ENCODE results near the gene KIRREL3. TPM values are rescaled to one million over a fixed set of nuclear protein-coding genes. Genes with fewer than 3 reads are reported as not detected.

KIRREL3 gene
- total and polyA plus RNA-seq, 2 donors (not counting 3 experiments of a cell fraction or from before 2014, with no cell fraction given) = not detected

DNA sequence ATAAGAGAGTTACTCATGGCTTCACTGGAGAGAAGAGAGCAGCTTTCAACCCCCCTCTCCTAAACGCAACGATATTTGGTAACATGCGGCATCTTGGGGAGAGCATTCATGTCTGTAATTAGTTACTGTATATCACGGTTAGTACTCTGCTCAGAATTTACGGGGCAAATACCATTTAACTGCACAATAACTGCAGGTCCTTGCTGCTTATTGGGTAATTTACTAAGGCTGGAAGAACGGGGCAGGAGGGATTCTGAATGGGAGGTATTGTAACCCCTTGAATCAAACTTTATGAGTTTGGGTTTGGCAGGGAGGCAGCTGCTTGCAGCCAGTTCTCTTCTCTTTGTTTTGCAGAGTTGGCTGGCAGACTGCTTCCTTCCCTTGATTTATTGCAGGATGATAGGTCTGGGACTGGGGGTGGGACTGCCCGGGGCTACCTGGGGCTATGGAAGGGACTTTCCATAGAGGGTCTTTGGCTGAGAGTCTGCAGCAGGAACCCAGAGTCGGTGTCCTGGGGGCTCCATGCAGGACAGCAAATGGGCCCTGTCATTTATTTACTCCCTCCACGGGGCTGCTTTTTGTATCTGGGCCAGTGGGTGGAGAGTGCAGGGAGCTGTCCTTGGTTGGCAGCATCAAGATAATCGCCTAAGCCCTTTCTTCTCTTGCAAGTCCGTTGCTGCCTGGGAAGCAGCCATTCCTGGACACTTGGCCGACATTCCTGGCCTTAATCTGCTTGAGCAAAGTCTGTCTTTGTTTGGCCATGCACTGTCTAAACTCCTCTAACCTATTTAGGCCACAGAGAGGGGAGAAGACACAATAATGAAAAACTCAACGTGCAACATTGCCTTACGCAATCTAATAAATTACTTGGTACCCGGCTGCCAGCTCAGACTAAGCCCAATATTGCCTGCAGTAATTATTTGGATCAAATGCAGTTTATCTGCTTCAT is 456.2 kb downstream of the KIRREL3 start:
- Histone ChIP-seq H3K9me1 (replicated peaks; ENCODE audit: control insufficient read depth, extremely low read depth, insufficient read depth, low read length) (no peaks in the 10 kb centered on the region), H4K20me1 (replicated peaks; ENCODE audit: control insufficient read depth, extremely low read depth, insufficient read depth, low read length) (no peaks in the 10 kb centered on the region), H3K4me3 (replicated peaks in 1 of 3; ENCODE audit: insufficient read depth in 1 of 3, low read depth in 1 of 3, low read length in 3 of 3) (no peak overlapping the region), H3K9ac (replicated peaks; ENCODE audit: extremely low read depth, insufficient read depth, low read length) (no peak overlapping the region), H3K79me2 (ENCODE audit: control insufficient read depth, insufficient read depth, low read length) (no peaks in the 10 kb centered on the region), H3K4me1 (ENCODE audit: control insufficient read depth, extremely low read depth, insufficient read depth, low read length) (no peaks in the 10 kb centered on the region), H3K27ac (ENCODE audit: insufficient read depth, low read depth, low read length) (no peak overlapping the region), H2AFZ (ENCODE audit: low read depth, low read length) (no peak overlapping the region), H3K36me3 (ENCODE audit: control insufficient read depth in 2 of 2, extremely low read depth in 1 of 2, insufficient read depth in 2 of 2, low read length in 2 of 2) (no peaks in the 10 kb centered on the region), H3K9me3 (replicated peaks; ENCODE audit: control insufficient read depth, insufficient read depth, low read length) (no peaks in the 10 kb centered on the region), H3K4me2 (ENCODE audit: insufficient read depth, low read length) (no peak overlapping the region), H3K27me3 (ENCODE audit: control insufficient read depth in 2 of 2, insufficient read depth in 2 of 2, low read length in 2 of 2) (peaks cover 0 to 5% of the 10 kb centered on the region in 2 experiments)
- no TSS peak for BruUV-seq (replicated peaks)
- intact Hi-C loops (cut with micrococcal nuclease) (no loop called here), dilution Hi-C loops (cut with MboI; ENCODE audit: extremely low pct_ligation_motif_present, low sequenced_read_pairs) (no loop called here)
- no peak for TF ChIP-seq FOS (IDR thresholded peaks at IDR 0.05; ENCODE audit: borderline replicate concordance, insufficient read depth, low read length)
- no peak for TF ChIP-seq EZH2 (IDR thresholded peaks at IDR 0.05; ENCODE audit: borderline replicate concordance, low read depth, low read length, severe bottlenecking)
- TF ChIP-seq, protein P1, sequence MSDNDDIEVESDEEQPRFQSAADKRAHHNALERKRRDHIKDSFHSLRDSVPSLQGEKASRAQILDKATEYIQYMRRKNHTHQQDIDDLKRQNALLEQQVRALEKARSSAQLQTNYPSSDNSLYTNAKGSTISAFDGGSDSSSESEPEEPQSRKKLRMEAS (IDR thresholded peaks at IDR 0.05; ENCODE audit: insufficient read depth, insufficient read length) = no peak
- no peak for TF ChIP-seq POLR2A (IDR thresholded peaks at IDR 0.05; ENCODE audit: low read depth, low read length)
- TF ChIP-seq JUN (IDR thresholded peaks at IDR 0.05; ENCODE audit: borderline replicate concordance, insufficient read depth, insufficient read length, low read depth) = no peak
- TF ChIP-seq MYC (IDR thresholded peaks at IDR 0.05; ENCODE audit: low read depth, low read length) = no peak
- TF ChIP-seq, protein P2, sequence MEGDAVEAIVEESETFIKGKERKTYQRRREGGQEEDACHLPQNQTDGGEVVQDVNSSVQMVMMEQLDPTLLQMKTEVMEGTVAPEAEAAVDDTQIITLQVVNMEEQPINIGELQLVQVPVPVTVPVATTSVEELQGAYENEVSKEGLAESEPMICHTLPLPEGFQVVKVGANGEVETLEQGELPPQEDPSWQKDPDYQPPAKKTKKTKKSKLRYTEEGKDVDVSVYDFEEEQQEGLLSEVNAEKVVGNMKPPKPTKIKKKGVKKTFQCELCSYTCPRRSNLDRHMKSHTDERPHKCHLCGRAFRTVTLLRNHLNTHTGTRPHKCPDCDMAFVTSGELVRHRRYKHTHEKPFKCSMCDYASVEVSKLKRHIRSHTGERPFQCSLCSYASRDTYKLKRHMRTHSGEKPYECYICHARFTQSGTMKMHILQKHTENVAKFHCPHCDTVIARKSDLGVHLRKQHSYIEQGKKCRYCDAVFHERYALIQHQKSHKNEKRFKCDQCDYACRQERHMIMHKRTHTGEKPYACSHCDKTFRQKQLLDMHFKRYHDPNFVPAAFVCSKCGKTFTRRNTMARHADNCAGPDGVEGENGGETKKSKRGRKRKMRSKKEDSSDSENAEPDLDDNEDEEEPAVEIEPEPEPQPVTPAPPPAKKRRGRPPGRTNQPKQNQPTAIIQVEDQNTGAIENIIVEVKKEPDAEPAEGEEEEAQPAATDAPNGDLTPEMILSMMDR (IDR thresholded peaks at IDR 0.05; ENCODE audit: extremely low read depth in 1 of 2, insufficient read depth in 1 of 2, low read depth in 1 of 2, low read length in 2 of 2) = no peak
- no peak for TF ChIP-seq GATA2 (IDR thresholded peaks at IDR 0.05; ENCODE audit: insufficient read depth, insufficient read length, low read depth, low read length)
- TF ChIP-seq POLR2AphosphoS5 (IDR thresholded peaks at IDR 0.05; ENCODE audit: insufficient read depth, low read depth, low read length) = no peak
- DNase-seq (ENCODE audit: low read depth, low spot score) (peak; percentile 34), FAIRE-seq (no peak)
- ChIA-PET POLR2A (no interaction called here), CTCF (interaction anchor here (1.5 to 1.9 kb wide), 2 partner anchors 14 to 64 kb away, joined by 3 to 6 read pairs; no protein-coding TSS in a partner anchor)

Data from endothelial cell of umbilical vein (primary cell).